ENCODE results near the gene ATP8A2.

- TF ChIP-seq CTCF (IDR thresholded peaks at IDR 0.05) (no peak), EZH2phosphoT487 (IDR thresholded peaks at IDR 0.05) (no peak)
Observed at GRCh38 chr13:25912961-25913360, 541.2 kb downstream of the ATP8A2 start.

All from neural progenitor cell (in vitro differentiated cells).